HepG2 (cell line): Measurements from ENCODE around the gene MRPL34. TPM values are rescaled to one million over a fixed set of nuclear protein-coding genes. Genes with fewer than 3 reads are reported as not detected.

ENCODE experiments used
- BCL6 ChIP-seq: IDR thresholded peaks from 2 replicates; pipeline ENCODE4 v1.6.1; 2016; ENCODE audit warnings: missing genetic modification reagents, missing compliant biosample characterization
- CEBPG ChIP-seq: IDR thresholded peaks from 2 replicates; pipeline ENCODE4 v1.6.1; 2016
- CHD4 ChIP-seq: fragments of 200-600 bp; sonication (generic); IDR thresholded peaks from 2 replicates; pipeline ENCODE4 v1.7.0; 2017; ENCODE audit warnings: mild to moderate bottlenecking, low read length, borderline replicate concordance
- E2F5 ChIP-seq: sonication (generic); formaldehyde crosslinking; conservative IDR thresholded peaks from 2 replicates; pipeline ENCODE4 v1.4.0; 2020; ENCODE audit warnings: missing genetic modification reagents
- ETV5 ChIP-seq: IDR thresholded peaks from 2 replicates; pipeline ENCODE4 v1.6.1; 2018; ENCODE audit warnings: missing biosample characterization, missing genetic modification reagents, inconsistent platforms, borderline replicate concordance
- HDAC6 ChIP-seq: fragments of 200-600 bp; sonication (generic); IDR thresholded peaks from 2 replicates; pipeline ENCODE4 v1.7.0; 2017; ENCODE audit warnings: mild to moderate bottlenecking, antibody characterized with exemption, low read length, low read depth
- HMGA1 ChIP-seq: sonication (generic); formaldehyde crosslinking; conservative IDR thresholded peaks from 2 replicates; pipeline ENCODE4 v1.4.0; 2020; ENCODE audit warnings: missing genetic modification reagents
- IRX3 ChIP-seq: sonication (generic); formaldehyde crosslinking; IDR thresholded peaks from 2 replicates; pipeline ENCODE4 v1.8.1; 2023; ENCODE audit warnings: mild to moderate bottlenecking, low read depth, missing genetic modification reagents, borderline replicate concordance
- KDM1A ChIP-seq: IDR thresholded peaks from 2 replicates; pipeline ENCODE4 v1.6.1; 2016; ENCODE audit warnings: missing compliant biosample characterization
- NFKB2 ChIP-seq: sonication (generic); formaldehyde crosslinking; IDR thresholded peaks from 2 replicates; pipeline ENCODE4 v1.4.0; 2020; ENCODE audit warnings: missing genetic modification reagents, borderline replicate concordance
- NFYC ChIP-seq: IDR thresholded peaks from 2 replicates; pipeline ENCODE4 v1.6.1; 2016; ENCODE audit warnings: missing genetic modification reagents, missing compliant biosample characterization
- NRL ChIP-seq: sonication (generic); formaldehyde crosslinking; IDR thresholded peaks from 2 replicates; pipeline ENCODE4 v1.5.0; 2020; ENCODE audit warnings: missing genetic modification reagents, mild to moderate bottlenecking, moderate library complexity, borderline replicate concordance
- REXO4 ChIP-seq: sonication (generic); formaldehyde crosslinking; IDR thresholded peaks from 2 replicates; pipeline ENCODE4 v1.8.0; 2022; ENCODE audit warnings: missing genetic modification reagents, mild to moderate bottlenecking, borderline replicate concordance
- RNF2 ChIP-seq: fragments of 450-650 bp; conservative IDR thresholded peaks from 2 replicates; pipeline ENCODE4 v1.6.1; 2016; ENCODE audit warnings: low read depth
- THAP11 ChIP-seq: IDR thresholded peaks from 2 replicates; pipeline ENCODE4 v1.6.1; 2016; ENCODE audit warnings: missing biosample characterization, missing genetic modification reagents
- THAP7 ChIP-seq: sonication (generic); formaldehyde crosslinking; IDR thresholded peaks from 2 replicates; pipeline ENCODE4 v1.8.1; 2023; ENCODE audit warnings: mild to moderate bottlenecking, missing genetic modification reagents
- TMF1 ChIP-seq: sonication (generic); formaldehyde crosslinking; IDR thresholded peaks from 2 replicates; pipeline ENCODE4 v1.8.1; 2022; ENCODE audit warnings: low read depth, missing genetic modification reagents
- TOPORS ChIP-seq: sonication (generic); formaldehyde crosslinking; IDR thresholded peaks from 2 replicates; pipeline ENCODE4 v1.8.0; 2023; ENCODE audit warnings: mild to moderate bottlenecking, missing genetic modification reagents
- ZNF232 ChIP-seq: sonication (generic); formaldehyde crosslinking; IDR thresholded peaks from 2 replicates; pipeline ENCODE4 v1.4.0; 2020; ENCODE audit warnings: missing genetic modification reagents, borderline replicate concordance
- ZNF432 ChIP-seq: sonication (generic); formaldehyde crosslinking; IDR thresholded peaks from 2 replicates; pipeline ENCODE4 v1.5.0; 2020; ENCODE audit warnings: missing genetic modification reagents, mild to moderate bottlenecking, borderline replicate concordance
- ZNF460 ChIP-seq: sonication (generic); formaldehyde crosslinking; IDR thresholded peaks from 2 replicates; pipeline ENCODE4 v1.5.1; 2020; ENCODE audit warnings: missing genetic modification reagents, mild to moderate bottlenecking, borderline replicate concordance
- ZNF484 ChIP-seq: sonication (generic); formaldehyde crosslinking; IDR thresholded peaks from 2 replicates; pipeline ENCODE4 v1.5.1; 2020; ENCODE audit warnings: mild to moderate bottlenecking, low read depth, missing genetic modification reagents, borderline replicate concordance
- ZNF563 ChIP-seq: sonication (generic); formaldehyde crosslinking; IDR thresholded peaks from 2 replicates; pipeline ENCODE4 v1.8.0; 2022; ENCODE audit warnings: mild to moderate bottlenecking, moderate library complexity, missing genetic modification reagents
- ZNF580 ChIP-seq: IDR thresholded peaks from 2 replicates; pipeline ENCODE4 v1.6.1; 2016; ENCODE audit warnings: low read depth, borderline replicate concordance
- ZNF614 ChIP-seq: IDR thresholded peaks from 2 replicates; pipeline ENCODE4 v1.6.1; 2018; ENCODE audit warnings: missing biosample characterization, missing genetic modification reagents, inconsistent platforms, borderline replicate concordance
- ZNF674 ChIP-seq: sonication (generic); formaldehyde crosslinking; IDR thresholded peaks from 2 replicates; pipeline ENCODE4 v1.5.0; 2020; ENCODE audit warnings: low read depth, mild to moderate bottlenecking, missing genetic modification reagents
- ZNF766 ChIP-seq: sonication (generic); formaldehyde crosslinking; IDR thresholded peaks from 2 replicates; pipeline ENCODE4 v1.5.0; 2020; ENCODE audit warnings: missing genetic modification reagents, borderline replicate concordance
- ZSCAN22 ChIP-seq: sonication (generic); formaldehyde crosslinking; IDR thresholded peaks from 2 replicates; pipeline ENCODE4 v1.4.0; 2020; ENCODE audit warnings: mild to moderate bottlenecking, missing genetic modification reagents
- polyA plus RNA-seq, 8 experiments: library from polyadenylated mRNA; depleted of rRNA in 3 of 8; stranded (reverse) in 7 of 8; unstranded in 1 of 8; fragments of >200 nt; fragmentation: Illumina TruSeq in 4 of 8; extraction: Trizol in 4 of 8; gene quantifications; 2 replicates each; pipeline versions ENCODE4 v1.2.1 to v1.2.3, GENCODE V29; 2011 to 2016; ENCODE audit warnings: low read depth in 4 of 8, missing spikeins in 1 of 8, mixed read lengths in 1 of 8; ENCODE audit not compliant: insufficient read depth in 1 of 8
- total RNA-seq, 5 experiments: library from RNA; depleted of rRNA; stranded (reverse); fragments of >200 nt; fragmentation: Illumina TruSeq; extraction: Trizol; gene quantifications; 2 replicates each; pipeline ENCODE4 v1.2.3, GENCODE V29; 2016; ENCODE audit warnings: low read depth in 1 of 5

MRPL34 gene
- total and polyA plus RNA-seq, 2 of the 13 experiments (the other 11 are each of a cell fraction or from before 2014, with no cell fraction given), result 74.0 to 77.3 TPM

GRCh38 chr19:17336872-17337674 is 31.4 kb downstream of the MRPL34 start, which contains the start of gene GTPBP3 (continued):
- TF ChIP-seq REXO4 (no peak), ZNF674 (CRISPR knock-in tag) (no peak; the same call in 1 of the 2 replicates), ZNF432 (CRISPR knock-in tag) (no peak), NRL (CRISPR knock-in tag) (no peak), CEBPG (CRISPR knock-in tag) (0 out of 2 replicates have a peak, but pooled peaks have one; percentile 15), NFYC (CRISPR knock-in tag) (peak; percentile 97), ZNF484 (CRISPR knock-in tag) (no peak), TMF1 (CRISPR knock-in tag) (peak; percentile 27; the same call in 1 of the 2 replicates), RNF2 (peak; percentile 77), KDM1A (CRISPR knock-in tag) (no peak), ZNF614 (CRISPR knock-in tag) (0 out of 2 replicates have a peak, but pooled peaks have one; percentile 23), TOPORS (CRISPR knock-in tag) (no peak), ZNF460 (CRISPR knock-in tag) (no peak; the same call in 1 of the 2 replicates), THAP11 (CRISPR knock-in tag) (peak; percentile 94), IRX3 (CRISPR knock-in tag) (no peak), CHD4 (no peak), HMGA1 (CRISPR knock-in tag) (no peak), E2F5 (peak; percentile 91), ZNF232 (CRISPR knock-in tag) (peak; percentile 31; the same call in 1 of the 2 replicates), HDAC6 (no peak), NFKB2 (CRISPR knock-in tag) (0 out of 2 replicates have a peak, but pooled peaks have one; percentile 41), ZNF580 (CRISPR knock-in tag) (peak; percentile 91; the same call in 1 of the 2 replicates), THAP7 (CRISPR knock-in tag) (no peak), ZNF766 (CRISPR knock-in tag) (no peak), BCL6 (CRISPR knock-in tag) (no peak), ZNF563 (no peak; the same call in 1 of the 2 replicates), ETV5 (CRISPR knock-in tag) (peak; percentile 37), ZSCAN22 (CRISPR knock-in tag) (no peak)
